Stromal cell of bone marrow (primary cell): ENCODE measurements around the gene VASH2.
"Not testable (repeated sequence)": the region's sequence is repeated elsewhere in the genome, so short reads cannot be mapped to it uniquely, and the experiment has no call there.

Experiments
- DNase-seq: peaks from one replicate; pipeline ENCODE4 v3.0.0-alpha.2; 2012; ENCODE audit warnings: low read depth

VASH2 gene

DNA sequence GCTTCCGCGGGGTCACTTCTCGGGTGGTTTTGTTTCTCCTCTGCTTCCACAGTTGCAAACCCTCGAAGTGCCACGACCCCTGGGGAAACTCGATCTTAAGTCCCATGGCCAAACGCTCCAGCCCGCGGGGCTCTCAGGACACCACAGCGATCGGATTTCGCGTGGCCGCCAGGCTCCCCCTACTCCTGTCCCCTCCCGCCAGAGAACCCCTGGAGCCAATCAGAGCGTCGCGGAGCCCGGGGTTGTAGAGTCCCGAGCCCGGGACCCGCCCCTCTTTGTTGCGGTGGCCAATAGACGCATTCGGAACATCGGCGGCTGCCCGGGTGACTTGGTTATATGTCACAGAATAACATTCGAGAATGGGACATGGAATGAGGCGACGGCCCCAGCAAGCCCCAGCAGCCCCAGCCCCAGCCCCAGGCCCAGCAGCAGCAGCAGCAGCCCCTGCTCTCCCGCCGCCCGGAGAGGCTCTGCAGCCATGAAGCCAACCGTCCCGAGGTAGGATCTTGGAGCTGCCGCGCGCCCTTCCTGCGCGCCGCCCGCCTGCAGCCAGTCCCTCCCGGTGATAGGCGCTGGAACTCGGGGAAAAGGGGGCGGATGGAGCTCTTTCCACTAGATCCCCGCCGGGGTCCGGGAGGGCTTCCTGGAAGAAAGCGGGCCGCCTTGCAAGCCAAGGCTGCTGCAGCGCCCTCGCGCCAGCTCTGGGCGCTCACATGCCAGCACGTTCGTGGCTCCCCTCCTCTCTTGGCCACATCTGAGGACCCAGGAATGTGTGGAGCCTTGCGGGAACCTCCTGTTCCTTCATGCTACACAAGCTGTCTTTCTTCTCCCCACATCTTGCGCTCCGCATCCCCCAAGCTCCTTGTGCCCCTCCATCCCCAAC is at the start of gene VASH2:
Gene VASH2, plus strand, starts transcription at position 299 of the 883 bp plus-strand sequence. CDS start 1,002 bp downstream, outside the sequence.
- DNase-seq: peak; percentile 59

- DNase-seq: no peak
These were observed 49.1 kb upstream of the VASH2 start for GRCh38 chr1:212901290-212901689.

GRCh38 chr1:212902054-212902453 is 48.3 kb upstream of the VASH2 start:
- no peak for DNase-seq

- no peak for DNase-seq
These were observed 46.7 kb upstream of the VASH2 start for GRCh38 chr1:212903664-212904063.

DNA sequence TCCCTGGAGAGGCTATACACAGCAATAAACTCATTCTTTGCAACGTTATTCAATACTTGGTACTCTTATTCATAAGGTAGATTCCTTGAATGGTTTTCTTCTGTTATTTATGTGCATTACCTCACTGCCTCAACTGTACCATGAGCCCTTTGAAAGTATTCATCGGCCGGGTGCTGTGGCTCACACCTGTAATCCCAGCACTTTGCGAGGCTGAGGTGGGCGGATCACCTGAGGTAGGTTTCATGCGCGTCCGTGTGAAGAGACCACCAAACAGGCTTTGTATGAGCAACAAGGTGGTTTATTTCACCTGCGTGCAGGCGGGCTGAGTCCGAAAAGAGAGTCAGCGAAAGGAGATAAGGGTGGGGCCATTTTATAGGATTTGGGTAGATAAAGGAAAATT is 42.3 kb upstream of the VASH2 start:
- not testable (repeated sequence) for DNase-seq

- DNase-seq: no peak
These were observed 41.4 kb upstream of the VASH2 start for GRCh38 chr1:212908971-212909370.

- DNase-seq: no peak
These were observed 40.7 kb upstream of the VASH2 start for GRCh38 chr1:212909652-212910063.

DNA sequence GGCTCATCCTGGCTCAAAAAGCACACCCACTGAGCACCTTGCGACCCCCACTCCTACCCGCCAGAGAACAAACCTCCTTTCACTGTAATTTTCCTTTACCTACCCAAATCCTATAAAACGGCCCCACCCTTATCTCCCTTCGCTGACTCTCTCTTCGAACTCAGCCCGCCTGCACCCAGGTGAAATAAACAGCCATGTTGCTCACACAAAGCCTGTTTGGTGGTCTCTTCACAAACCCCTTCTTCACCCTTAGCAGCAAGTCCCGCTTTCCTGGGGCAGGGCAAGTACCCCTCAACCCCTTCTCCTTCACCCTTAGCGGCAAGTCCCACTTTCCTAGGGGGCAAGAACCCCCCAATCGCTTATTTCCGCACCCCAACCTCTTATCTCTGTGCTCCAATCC is 40.1 kb upstream of the VASH2 start:
- not testable (repeated sequence) for DNase-seq

- DNase-seq: not testable (repeated sequence)
These were observed 36.7 kb upstream of the VASH2 start for GRCh38 chr1:212913638-212914037.

GRCh38 chr1:212914110-212914509 is 36.2 kb upstream of the VASH2 start:
- DNase-seq: not testable (repeated sequence)

DNA sequence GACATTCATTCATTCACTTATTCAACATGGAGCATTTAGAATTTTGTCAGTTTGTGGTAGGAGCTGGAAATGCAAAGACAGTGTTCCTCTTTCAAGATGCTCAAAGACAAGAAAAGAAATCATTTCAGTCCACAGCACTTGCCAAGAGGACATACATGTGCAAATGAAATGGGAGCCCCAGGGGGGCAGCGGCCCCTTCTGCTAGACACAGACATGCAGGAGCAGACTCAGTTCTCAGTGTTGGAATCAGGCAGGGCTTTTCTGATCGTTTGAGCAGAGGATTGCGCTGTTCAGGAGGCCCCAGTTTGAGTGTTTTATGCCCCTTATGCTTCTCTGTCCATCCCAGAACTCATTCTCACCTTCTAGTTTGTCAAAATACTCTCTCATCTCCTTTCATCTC is 35.6 kb upstream of the VASH2 start:
- DNase-seq: no peak

DNA sequence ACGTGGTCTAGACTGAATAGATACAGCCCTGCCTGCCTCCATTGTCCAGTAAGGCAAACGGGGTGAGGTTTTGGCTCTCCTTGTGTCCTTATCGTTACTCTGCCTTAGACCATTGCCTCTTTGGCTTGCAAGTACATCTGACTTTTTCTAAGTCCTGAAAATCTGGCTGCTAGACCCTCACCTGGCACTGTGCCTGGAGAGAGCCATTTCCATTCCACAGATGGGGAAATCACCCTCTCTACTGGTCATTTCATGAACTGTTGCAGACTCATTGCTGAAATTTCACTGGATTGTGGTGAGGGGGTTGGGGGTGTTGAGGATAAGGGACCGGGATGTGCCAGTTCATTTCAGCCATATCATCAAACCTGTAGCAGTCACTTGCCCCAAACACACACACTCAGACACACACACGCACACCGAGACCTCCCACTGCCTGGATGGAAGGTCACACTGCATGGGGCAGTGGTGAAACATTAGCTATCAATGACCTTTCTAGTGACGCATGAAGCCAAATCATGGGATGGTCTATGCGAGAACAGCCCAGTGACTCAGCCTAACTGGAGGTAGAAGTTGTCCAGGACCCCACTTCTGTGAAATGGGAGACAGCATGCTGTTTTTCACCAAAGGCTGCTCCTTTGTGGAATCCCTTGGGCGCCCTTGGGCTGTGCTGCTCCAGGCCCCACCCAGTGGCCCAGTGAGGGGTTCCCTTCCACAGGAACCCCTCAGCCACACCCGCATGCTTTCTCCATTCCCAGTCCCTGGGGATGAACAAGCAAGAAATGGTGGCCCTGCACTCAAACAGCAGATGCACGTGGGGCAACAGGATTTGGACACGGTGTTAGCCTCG is 34.9 kb upstream of the VASH2 start:
- DNase-seq: peak; percentile 15

DNA sequence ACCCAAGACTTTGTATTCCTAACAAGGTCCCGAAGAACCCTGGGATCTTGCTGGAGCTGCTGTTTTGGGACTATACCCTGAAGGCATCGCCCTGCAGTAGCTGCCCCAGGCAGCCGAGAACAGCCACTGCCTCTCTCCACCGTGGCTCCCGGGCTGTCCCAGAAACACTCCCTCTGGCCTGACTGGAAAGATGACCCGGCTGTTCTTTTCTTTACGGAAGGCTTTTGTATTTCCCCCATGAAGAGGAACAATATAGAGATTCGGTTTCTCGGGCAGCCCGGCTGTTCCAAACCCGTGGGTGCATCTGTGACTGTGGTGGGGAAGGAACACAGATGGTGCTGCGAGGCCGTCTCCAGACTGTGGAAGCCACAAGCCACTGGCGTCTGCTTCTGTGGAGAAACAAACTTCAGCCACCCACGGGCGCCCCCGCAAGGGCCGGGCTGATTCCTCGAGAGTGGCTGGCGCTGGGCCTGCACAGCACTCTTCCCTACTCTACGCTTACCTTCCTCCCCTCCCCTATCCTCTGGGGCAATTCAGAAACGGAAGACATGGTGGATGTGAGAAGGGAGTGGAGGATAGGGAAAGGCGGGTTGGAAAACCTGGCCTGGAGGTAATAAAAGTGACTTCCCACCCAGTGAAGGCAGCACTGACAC is 33.7 kb upstream of the VASH2 start:
- DNase-seq: no peak

GRCh38 chr1:212917134-212917485 is 33.2 kb upstream of the VASH2 start:
- no peak for DNase-seq

DNA sequence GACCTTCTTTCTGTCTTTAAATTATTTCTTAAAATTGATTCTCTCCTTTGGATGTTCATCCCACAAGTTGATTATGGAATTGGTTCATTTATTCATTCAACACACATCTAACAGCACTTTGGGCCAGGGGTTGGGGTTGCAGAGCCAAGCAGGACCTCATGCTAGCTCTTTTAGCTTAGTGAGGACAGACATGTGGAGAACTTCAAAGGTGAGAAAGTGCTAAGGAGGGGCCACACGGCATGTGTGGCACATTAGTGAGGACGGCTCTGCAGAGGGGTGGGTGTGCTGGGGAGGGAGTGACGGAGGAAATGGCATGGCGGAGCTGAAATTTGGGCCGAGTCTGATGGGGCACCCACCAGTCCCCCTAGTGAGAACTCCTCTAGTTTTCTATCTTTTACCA is 32.5 kb upstream of the VASH2 start:
- DNase-seq: no peak

GRCh38 chr1:212918824-212919223 is 31.5 kb upstream of the VASH2 start:
- DNase-seq: no peak

DNA sequence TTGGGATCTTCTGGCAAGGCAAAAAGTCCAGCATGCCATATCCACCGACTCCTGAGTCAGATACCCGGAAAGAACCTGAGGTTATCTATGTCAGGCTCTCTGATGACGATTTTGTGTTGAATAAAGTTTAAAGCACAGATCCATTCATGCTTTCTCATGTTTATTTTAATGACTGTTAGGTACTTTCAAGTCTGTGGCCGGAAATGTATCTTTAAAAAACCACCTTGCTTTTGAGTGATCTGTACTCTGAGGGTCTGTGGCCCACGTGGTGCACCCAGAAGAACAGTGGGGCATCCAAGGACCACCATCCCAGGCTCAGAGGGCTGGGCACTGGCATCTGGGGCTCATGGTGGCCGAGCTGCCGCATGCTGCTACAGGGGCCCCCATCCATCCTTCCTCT is 30.1 kb upstream of the VASH2 start:
- no peak for DNase-seq

GRCh38 chr1:212920896-212921295 is 29.4 kb upstream of the VASH2 start:
- DNase-seq: no peak

DNA sequence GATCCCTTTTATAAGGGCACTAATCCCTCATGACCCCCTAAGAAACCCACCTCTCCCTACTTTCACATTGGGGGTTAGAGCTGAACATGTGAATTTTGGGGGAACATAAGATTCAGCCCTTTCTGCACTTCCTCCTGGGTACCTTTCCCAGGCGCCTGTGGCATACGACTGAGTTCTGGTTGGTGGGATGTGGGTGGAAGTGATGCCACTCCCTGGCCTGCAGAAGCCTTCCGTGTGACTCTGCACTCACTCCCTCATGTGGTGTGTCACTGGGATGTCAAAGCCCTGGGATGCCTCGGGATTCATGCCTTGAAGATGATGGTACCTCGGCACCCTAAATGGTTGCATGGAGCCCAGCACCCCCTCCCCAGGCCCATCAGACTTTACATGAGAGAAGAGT is 28.3 kb upstream of the VASH2 start:
- DNase-seq: no peak

GRCh38 chr1:212926372-212926771 is 24.0 kb upstream of the VASH2 start:
- DNase-seq: no peak

- no peak for DNase-seq
These were observed 21.7 kb upstream of the VASH2 start for GRCh38 chr1:212928323-212929291.
